ENCODE results near the gene KIF6. TPM values are rescaled to one million over a fixed set of nuclear protein-coding genes. Genes with fewer than 3 reads are reported as not detected.

KIF6 gene
- polyA plus RNA-seq, 2 of the 4 experiments (the other 2 are of a cell fraction): 0.05 to 0.39 TPM

DNA sequence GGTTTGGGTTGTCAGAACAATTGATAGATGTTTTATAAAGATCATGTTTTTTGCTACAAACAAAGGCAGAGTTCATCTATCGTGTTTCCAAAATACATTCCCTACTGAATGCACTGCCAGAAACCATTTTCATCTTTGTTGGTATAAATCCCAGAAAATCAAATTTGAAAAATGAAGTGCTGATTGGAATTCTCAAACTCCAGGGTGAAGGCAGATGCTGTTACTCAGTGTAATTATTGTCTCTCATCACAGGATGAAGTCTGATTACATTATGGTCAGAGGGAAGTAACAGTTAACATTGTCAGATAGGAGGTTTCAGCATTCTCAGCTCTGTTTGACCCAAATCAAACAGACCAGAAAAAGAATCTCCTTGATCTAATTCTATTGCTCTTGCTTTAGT, 204.3 kb downstream of the KIF6 start:
- CTCF ChIA-PET: no interaction called here

DNA sequence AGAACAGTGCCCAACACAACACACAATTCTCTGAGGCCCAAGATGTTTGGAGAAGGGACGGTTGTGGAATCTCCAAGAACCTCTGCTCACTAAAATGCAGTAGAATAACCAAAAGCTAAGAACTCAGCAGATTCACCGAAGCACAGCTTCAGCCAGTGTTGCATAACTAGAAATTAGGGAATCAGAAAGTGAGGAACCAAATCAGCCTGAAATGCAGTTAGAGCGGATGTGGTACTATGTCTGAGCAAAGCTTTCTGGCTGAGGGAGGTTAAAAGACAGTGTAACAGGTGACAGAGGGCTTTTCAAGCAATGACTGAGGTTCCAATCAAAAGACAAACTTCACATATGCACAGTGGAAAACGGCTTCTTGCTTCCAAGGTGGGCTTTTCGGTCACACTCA, 204.8 kb downstream of the KIF6 start:
- ATAC-seq: no peak
- FAIRE-seq: no peak
- WGBS (ENCODE audit: missing lambda C conversion rate): 15% methylated on average over 5 of the region's 5 CpGs
- H3K9me3 ChIP-seq: no peaks in the 10 kb centered on the region
- ChIA-PET CTCF (no interaction called here), POLR2A (no interaction called here)
- TF ChIP-seq CHD2 (IDR thresholded peaks at IDR 0.05; ENCODE audit: low read length, partially characterized antibody) (no peak), JUN (IDR thresholded peaks at IDR 0.05) (no peak), TFCP2L1 (CRISPR knock-in tag; IDR thresholded peaks at IDR 0.05) (no peak), NPAS2 (CRISPR knock-in tag; IDR thresholded peaks at IDR 0.05; ENCODE audit: borderline replicate concordance) (no peak), CHD4 (IDR thresholded peaks at IDR 0.05; ENCODE audit: borderline replicate concordance) (no peak)
- TF ChIP-seq, protein P1, sequence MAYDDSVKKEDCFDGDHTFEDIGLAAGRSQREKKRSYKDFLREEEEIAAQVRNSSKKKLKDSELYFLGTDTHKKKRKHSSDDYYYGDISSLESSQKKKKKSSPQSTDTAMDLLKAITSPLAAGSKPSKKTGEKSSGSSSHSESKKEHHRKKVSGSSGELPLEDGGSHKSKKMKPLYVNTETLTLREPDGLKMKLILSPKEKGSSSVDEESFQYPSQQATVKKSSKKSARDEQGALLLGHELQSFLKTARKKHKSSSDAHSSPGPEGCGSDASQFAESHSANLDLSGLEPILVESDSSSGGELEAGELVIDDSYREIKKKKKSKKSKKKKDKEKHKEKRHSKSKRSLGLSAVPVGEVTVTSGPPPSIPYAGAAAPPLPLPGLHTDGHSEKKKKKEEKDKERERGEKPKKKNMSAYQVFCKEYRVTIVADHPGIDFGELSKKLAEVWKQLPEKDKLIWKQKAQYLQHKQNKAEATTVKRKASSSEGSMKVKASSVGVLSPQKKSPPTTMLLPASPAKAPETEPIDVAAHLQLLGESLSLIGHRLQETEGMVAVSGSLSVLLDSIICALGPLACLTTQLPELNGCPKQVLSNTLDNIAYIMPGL (CRISPR knock-in tag; IDR thresholded peaks at IDR 0.05; ENCODE audit: borderline replicate concordance): no peak
- no peak overlapping the region for H3K27ac ChIP-seq
- no peak overlapping the region for H3K4me2 ChIP-seq
- no peaks in the 10 kb centered on the region for H3K4me1 ChIP-seq
- no peak overlapping the region for H3K4me3 ChIP-seq
- no peak for DNase-seq (ENCODE audit: low read depth in 1 of 2, low spot score in 1 of 2)

More for the DNA sequence above, 204.3 kb downstream of the KIF6 start:
- no peak overlapping the region for H3K27ac ChIP-seq
- no peaks in the 10 kb centered on the region for H3K9me3 ChIP-seq
- FAIRE-seq (no peak), ATAC-seq (no peak), DNase-seq (ENCODE audit: low read depth in 1 of 2, low spot score in 1 of 2) (no peak)
- WGBS (ENCODE audit: missing lambda C conversion rate): 7% methylated on average over 1 of the region's 1 CpG
- TF ChIP-seq EHF (CRISPR knock-in tag; IDR thresholded peaks at IDR 0.05) (no peak), NR3C1 (IDR thresholded peaks at IDR 0.05) (no peak), POLR2AphosphoS2 (conservative IDR thresholded peaks at IDR 0.05; ENCODE audit: low read length) (no peak), CBX8 (IDR thresholded peaks at IDR 0.05) (no peak), RFX5 (IDR thresholded peaks at IDR 0.05) (no peak), CBX2 (IDR thresholded peaks at IDR 0.05; ENCODE audit: borderline replicate concordance, low read depth) (no peak)
- TF ChIP-seq, protein P2, sequence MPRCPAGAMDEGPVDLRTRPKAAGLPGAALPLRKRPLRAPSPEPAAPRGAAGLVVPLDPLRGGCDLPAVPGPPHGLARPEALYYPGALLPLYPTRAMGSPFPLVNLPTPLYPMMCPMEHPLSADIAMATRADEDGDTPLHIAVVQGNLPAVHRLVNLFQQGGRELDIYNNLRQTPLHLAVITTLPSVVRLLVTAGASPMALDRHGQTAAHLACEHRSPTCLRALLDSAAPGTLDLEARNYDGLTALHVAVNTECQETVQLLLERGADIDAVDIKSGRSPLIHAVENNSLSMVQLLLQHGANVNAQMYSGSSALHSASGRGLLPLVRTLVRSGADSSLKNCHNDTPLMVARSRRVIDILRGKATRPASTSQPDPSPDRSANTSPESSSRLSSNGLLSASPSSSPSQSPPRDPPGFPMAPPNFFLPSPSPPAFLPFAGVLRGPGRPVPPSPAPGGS (IDR thresholded peaks at IDR 0.05): no peak
- no peaks in the 10 kb centered on the region for H3K4me1 ChIP-seq
- no peak overlapping the region for H3K4me2 ChIP-seq
- no peak overlapping the region for H3K4me3 ChIP-seq
- POLR2A ChIA-PET: no interaction called here

DNA sequence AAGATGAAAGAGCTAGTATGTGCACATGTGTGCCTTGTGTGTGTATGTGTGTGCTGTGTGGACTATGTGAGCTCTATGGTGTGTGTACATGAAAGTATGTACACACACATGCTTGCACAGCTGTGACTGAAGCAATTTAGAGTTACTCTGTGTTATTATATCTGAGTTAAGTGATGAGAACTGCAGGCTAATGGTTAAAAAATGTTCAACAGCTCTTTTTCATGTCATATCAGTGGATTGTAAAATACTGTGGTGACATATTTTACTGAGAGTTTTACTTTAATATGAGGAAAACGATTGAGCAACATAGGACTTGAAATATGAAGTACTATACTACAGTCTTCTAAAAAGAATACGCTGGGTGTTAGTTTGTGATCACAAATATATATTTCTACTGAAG, 207.0 kb downstream of the KIF6 start:
- DNase-seq (ENCODE audit: low read depth in 1 of 2, low spot score in 1 of 2) (no peak), ATAC-seq (no peak), FAIRE-seq (no peak)
- Histone ChIP-seq H3K9me3 (no peaks in the 10 kb centered on the region), H3K4me2 (no peak overlapping the region), H3K4me3 (no peak overlapping the region), H3K27ac (no peak overlapping the region), H3K4me1 (no peaks in the 10 kb centered on the region)
- CTCF ChIA-PET: no interaction called here
- TF ChIP-seq BHLHE40 (IDR thresholded peaks at IDR 0.05; ENCODE audit: low read depth, low read length) (no peak), TFCP2L1 (CRISPR knock-in tag; IDR thresholded peaks at IDR 0.05) (no peak), EP300 (IDR thresholded peaks at IDR 0.05) (no peak)
- TF ChIP-seq, protein P3, sequence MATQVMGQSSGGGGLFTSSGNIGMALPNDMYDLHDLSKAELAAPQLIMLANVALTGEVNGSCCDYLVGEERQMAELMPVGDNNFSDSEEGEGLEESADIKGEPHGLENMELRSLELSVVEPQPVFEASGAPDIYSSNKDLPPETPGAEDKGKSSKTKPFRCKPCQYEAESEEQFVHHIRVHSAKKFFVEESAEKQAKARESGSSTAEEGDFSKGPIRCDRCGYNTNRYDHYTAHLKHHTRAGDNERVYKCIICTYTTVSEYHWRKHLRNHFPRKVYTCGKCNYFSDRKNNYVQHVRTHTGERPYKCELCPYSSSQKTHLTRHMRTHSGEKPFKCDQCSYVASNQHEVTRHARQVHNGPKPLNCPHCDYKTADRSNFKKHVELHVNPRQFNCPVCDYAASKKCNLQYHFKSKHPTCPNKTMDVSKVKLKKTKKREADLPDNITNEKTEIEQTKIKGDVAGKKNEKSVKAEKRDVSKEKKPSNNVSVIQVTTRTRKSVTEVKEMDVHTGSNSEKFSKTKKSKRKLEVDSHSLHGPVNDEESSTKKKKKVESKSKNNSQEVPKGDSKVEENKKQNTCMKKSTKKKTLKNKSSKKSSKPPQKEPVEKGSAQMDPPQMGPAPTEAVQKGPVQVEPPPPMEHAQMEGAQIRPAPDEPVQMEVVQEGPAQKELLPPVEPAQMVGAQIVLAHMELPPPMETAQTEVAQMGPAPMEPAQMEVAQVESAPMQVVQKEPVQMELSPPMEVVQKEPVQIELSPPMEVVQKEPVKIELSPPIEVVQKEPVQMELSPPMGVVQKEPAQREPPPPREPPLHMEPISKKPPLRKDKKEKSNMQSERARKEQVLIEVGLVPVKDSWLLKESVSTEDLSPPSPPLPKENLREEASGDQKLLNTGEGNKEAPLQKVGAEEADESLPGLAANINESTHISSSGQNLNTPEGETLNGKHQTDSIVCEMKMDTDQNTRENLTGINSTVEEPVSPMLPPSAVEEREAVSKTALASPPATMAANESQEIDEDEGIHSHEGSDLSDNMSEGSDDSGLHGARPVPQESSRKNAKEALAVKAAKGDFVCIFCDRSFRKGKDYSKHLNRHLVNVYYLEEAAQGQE (IDR thresholded peaks at IDR 0.05): no peak
- WGBS (ENCODE audit: missing lambda C conversion rate): 2% methylated on average over 2 of the region's 2 CpGs
- POLR2A ChIA-PET: no interaction called here

Data from A549 (cell line).